Dermis microvascular lymphatic vessel endothelial cell (primary cell): Measurements from ENCODE around the gene AFAP1L1. TPM values are rescaled to one million over a fixed set of nuclear protein-coding genes. Genes with fewer than 3 reads are reported as not detected.
A peak's percentile ranks its signal among the peaks of the same experiment; 100 is the strongest.

Experiments
- DNase-seq, 2 donors: peaks; one replicate each; pipeline versions ENCODE4 v3.0.0 to v3.0.0-alpha.2; 2010; ENCODE audit warnings: low read depth in 2 of 2
- total RNA-seq: library from RNA; depleted of rRNA; stranded (reverse); fragments of >200 nt; gene quantifications from 2 replicates; pipeline ENCODE4 v1.2.1, GENCODE V29; 2014

AFAP1L1 gene
- total RNA-seq, 1 donor from 2014 or later, result 144 TPM

DNA sequence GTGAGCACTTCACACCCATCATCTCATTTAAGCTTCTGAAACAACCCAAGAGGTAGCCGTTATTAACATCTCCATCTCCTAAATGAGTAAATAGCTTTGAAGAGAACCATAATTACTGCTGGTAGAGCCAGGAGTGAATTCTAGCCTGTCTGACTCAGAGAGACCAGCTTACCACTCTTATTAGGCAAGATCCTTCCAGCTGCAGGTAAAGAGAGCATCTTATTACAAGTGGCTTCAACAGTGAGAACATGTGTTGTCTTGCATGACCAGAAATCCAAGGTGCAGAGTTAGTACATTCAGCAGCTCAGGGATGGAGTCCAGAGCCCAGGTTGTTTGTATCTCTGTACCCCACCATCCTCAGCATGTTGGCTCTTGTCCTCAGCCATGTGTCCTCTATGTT, 10.9 kb upstream of the AFAP1L1 start:
- DNase-seq, result no peak

DNA sequence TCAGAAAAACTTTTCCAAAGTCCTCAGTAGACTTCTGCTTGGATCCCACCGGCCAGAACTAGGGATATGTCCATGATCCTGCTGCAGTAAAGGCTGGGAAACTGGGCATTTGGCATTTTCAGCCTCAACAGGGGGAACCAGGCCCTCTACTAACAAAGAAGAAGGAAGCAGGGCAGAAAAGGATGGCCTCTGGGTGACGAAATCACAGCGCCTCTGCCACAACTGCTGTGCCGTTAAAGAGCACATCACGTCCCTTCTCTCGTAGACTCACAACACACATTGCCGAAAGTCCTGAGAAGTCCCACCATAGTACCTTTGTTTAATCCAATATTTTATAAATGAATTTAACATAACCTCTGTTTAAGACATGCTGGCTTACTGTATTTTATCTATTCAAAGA, 10.4 kb upstream of the AFAP1L1 start:
- DNase-seq, result no peak

DNA sequence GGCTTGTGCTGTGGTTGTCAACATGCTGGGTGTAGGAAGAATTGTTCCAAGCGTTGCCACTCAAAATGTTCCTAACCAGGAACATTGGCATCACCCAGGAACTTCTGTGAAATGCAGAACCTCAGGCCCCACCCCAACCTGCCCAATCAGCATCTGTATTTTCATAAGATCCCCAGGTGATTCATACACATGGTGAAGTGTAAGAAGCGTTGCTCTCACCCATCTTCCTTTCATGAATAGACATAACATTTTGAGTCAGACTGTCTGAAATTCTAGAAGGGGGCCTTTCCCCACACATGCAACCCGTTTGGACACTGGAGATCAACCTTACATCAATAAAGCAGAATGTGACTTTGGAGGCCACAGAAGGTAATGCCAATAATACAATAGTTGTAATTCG, 9.3 kb upstream of the AFAP1L1 start:
- DNase-seq, result no peak

DNA sequence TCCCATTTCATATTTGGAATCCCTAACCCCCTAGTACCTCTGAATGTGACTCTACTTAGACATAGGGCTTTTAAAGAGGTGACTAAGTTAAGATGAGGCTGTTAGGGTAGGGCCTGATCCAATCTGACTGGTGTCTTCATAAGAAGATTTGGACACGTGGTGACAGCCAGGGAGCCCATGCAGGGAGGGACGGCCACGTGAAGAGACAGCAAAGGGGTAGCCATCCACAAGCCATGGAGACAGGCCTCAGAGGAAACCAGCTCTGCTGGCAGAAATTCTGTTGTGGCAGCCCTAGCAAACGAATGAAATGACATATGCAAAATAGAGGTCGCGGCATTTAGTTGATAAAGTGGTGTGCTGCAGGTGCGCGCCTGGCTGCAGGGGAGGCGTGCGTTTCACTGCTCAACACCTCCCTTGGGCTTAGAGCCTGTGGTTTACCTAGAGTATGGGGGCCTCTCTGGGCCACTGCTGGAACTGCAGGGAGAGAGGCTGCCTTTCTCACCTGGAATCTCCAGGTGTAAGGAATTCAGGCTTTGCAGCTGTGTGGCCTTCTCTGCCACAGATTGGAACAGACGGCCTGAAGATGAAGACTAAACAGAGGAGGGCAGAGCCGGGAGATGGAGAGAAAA, 7.1 kb upstream of the AFAP1L1 start:
- DNase-seq, result peak in 1 of 2 donors; percentile 26

DNA sequence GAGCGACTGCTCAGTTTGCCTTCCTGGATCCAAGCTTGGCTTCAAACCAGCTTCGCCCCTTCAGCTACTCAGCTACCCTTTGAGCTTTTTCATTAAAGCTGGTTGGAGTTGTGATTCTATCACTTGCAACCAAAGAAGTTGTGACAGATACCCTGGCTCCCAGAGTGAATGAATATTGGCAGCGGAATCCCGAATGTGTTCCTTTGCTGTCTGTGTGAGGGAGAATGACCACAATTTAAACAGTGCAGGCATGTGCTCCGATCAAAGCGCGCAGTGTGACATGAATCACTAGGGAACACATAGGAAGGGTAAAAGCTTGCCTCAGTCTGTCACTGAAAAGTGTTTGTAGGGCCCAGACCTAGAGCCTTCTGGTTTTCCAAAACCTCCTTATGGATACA, 6.6 kb upstream of the AFAP1L1 start:
- DNase-seq, result no peak

DNA sequence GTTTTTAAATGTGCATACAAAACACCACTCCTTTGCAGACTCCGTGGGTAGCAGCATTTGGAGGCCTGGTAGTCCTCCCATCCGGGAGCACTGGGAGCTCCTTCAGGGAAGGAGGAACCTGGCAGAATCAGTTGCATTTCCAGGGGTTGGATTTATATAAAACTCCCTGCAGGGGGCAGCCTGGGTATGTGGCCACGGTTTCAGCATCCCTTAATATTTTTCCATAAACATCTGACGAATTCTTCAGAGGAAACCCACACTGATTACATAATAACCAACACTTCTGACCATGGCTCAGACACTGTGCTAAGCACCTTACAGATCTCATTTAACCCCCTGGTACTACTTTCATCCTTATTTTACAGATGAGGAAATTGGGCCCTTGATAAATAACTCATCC, 6.1 kb upstream of the AFAP1L1 start:
- DNase-seq, result peak; percentile 50 to 76

DNA sequence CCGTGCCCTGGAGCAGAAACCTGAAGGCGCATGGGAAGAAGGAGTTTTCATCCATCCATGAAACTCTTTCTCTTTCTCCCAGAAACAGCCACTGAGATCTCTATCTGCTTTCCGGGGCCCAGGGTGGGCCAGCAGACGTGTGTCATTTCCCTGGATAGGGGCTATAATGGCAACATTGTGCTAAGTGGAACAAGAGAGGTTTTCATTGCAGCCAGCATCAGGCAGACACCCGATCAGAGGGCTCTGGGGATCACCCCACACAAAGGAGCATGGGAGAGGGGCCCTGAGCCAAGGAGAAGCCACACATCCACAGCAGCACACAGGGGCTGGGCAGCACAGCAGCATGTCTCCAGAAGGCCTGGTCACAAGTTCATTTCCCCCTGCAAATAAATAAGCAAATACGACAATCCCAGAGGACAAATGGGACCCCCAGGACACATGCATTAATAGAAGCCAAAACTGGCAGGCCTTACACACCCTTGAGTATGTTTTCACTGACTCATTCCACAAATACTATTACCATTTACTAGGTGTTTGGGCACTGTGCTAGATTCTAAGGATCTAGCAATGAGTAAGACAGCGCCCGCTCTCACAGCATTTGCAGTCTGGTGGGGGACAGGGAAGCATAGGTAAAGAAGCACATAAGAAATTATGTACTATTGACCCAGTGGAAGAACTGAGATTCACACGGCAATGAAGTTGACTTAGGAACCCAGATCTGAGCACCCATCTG, 4.3 kb upstream of the AFAP1L1 start:
- DNase-seq, result no peak

DNA sequence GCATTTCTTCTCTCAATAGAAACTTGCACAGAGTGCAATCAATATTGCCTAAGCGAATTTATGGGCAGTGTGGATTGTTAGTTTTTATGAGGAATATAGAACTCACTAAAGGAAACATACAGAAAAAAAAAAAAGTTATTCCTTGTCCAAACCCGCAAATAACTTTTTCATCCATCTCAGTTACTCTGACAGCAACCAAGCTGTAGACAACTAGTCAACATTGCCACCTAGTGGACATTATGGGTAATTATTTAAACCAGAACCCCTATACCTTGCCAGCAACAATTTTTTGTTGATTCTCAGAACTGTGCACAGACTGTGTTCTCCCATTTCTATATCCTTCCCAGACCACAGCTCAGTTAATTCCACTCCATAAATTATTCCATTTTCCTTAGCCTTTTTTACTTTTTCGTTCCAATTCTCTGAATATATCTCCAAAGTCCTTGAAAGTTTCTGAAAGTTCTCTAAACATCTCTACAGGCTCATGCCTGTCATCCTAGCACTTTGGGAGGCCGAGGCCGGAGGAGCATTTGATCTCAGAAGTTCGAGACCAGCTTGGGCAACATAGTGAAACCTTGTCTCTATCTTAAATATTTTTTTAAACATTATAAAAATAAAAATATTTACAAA, 2.6 kb upstream of the AFAP1L1 start:
- peak; percentile 51 to 68 for DNase-seq

DNA sequence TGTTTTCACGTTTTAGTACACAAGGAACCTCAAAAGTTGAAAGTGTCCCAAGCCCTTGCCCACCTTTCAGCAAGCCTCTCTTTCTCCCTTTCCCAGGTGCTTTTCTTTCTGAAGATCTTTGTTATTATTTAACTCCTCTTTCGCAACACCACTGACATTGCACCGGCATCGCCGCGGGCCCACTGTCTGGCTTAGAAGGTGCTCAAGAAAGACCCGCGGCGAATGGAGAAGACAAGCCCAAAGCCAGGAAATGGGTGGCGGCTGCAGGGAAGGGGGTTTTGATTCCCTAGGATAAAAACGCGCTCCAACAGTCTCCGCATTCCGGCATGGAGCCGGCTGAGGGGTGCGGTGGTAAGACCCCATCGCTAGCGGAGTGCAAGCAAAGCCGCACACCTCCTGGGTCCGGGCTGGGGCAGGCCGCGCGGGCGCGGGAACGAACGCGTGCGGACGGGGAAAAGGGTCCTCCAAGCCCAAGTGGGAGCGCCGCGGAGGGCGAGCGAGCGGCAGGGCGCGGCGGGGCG, 404 bp upstream of the AFAP1L1 start:
- no peak for DNase-seq

DNA sequence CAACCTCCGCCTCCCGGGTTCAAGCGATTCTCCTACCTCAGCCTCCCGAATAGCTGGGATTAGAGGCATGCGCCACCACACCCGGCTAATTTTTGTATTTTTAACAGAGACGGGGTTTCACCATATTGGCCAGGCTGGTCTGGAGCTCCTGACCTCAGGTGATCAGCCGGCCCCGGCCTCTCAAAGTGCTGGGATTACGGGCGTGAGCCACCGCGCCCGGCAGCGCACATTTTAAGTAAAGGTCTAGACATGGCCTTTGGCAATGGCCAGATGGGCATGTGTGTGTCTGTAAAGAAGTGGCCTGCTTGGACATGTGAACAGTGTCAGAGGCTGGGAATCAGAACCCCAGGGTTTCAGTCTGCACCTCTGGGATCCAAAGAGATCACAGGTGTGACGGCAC, 1.1 kb downstream of the AFAP1L1 start:
- DNase-seq, result peak in 1 of 2 donors; percentile 20

DNA sequence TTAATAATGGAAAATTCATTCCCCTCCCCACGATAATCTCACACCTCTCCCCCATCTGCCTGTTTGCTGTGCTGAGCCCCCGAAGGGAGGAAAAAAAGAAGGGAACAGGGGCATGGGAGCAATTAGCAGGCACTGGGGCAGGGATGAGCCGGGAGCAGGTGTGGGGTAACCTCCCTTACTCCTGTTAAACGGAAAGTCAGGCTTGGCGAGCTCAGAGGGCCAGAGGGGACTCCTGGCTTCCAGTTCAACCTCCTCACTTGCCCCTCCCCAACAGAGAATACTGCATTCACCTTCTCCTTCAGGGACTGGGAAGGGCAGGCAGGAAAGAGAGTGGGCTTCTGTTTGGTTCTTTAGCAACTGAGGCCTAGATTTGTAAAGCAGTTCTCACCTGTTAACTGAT, 1.6 kb downstream of the AFAP1L1 start:
- DNase-seq, result no peak

DNA sequence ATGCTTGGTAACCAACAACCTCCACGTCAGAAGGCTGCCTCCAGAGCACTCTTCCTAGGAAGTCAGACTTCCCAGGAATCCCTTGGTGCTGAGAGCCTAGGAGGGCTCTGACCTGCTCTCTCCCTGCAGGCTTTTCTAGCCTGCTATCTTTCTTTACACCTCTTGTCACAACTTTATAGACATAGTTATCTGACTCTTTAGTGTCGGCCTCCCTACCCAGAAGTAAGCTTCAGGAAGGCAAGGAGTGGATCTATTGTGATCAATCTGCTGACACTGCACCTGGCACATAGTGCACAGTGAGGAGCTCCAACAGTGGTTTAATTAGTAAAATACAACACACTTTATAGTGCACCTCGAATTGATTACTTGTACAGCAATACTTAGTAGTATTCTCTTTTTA, 2.3 kb downstream of the AFAP1L1 start:
- DNase-seq, result peak in 1 of 2 donors; percentile 25

DNA sequence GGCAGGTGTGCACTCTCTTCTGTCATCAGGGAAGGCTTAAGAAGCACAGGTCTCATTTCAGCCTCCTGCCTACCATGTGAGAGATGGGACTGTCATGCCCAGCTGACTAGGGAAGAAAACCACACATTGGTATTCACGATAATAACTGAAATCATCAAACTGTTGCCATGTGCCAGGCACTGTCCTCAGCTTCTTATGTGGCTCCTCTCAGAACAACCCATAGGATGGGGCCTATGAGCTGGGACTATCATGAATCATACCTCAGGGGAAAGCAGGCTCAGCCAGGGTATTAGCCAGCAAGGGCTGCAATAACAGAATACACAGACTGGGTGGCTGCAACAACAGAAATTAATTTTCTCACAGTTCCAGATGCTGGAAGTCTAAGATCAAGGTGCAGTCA, 3.3 kb downstream of the AFAP1L1 start:
- peak in 1 of 2 donors; percentile 26 for DNase-seq

DNA sequence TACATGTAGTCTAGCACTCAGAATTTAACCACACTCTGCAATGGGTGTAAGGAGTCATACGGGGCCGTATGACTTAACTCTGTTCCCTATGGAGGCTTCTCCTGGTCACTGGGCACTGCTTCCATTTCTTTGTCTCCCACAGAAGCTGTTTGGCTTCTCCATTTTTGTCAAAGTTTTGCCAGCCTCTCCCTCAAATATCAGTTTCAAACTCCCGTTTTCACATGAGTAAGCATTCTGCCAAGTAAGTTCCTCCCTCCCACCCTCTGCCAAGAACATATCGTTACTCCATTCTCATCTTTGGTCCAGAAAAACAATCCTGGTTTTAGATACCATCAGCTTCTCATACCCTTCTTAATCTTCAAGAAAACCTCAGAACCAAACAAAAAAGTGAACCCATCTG, 6.1 kb downstream of the AFAP1L1 start:
- no peak for DNase-seq

DNA sequence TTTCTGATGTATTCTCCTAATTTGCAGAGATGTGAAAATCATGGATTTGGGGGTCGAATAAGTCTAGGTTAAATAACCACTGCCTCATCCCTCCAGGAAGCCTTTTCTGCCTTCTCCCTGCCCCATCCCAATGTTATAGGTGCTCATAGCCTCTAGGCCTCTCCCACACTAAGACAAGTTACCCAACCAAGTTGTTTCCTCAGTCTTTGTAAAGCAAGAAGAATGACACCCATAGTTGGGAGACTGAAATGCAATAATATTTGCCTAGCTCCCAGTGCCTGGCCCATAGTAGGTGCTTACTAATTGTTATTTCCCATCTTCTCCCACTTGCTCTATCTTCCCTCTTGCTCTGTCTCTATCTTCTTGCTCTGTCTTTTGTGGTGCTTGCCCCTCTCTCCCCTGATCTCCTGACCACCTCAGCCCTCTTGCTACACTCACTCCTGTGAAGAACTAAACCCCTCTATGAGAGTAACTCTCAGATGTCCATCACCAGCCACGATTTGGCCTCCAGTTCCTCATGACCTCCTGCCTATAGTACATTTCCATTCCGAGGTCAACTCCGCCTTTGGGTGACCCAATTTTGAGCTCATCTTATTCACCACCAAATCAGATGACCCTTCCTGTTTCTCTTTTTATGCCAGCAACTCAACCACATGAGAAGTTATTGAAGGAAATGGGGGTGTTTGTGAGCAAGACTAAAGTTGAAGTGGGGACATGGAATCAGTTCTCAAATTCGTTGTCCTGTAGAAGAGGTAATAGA, 7.0 kb downstream of the AFAP1L1 start:
- no peak for DNase-seq

DNA sequence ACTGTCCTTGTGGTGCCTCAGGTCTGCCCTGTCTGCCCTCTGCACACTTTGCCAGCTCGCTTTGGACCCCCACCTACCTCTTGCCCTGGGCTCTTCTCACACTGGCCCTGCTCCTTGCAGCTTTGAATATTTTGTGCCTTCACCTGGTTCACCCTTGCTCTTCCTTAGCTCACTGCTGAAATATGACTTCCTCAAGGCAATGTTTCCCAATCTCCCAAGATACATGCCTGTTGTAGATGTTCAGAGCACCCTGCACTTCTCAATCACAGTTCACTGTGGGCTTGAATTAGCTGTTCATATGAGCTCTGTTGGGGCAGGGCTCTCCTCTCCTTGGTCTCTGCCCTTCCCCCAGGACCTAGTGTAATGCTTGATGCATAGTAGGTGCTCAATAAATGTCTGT, 8.0 kb downstream of the AFAP1L1 start:
- DNase-seq, result no peak

DNA sequence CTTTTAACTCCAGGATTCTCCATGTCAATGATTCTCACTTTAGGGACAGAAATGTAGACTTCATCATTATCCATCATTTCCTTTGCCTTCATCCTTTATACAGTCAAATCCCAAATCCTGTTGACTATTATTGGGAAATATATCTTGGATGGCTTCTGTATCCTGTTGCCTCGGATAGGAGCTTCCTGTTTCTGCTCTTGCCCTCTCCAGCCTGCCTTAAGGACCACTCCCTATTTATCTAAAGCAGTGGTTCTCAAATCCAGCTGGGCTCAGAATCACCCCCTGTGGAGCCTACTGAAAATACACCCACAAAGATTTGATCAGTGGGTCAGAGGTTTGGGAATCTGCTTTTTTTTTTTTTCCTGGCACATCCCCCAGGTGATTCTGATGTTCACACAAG, 8.5 kb downstream of the AFAP1L1 start:
- peak in 1 of 2 donors; percentile 26 for DNase-seq

DNA sequence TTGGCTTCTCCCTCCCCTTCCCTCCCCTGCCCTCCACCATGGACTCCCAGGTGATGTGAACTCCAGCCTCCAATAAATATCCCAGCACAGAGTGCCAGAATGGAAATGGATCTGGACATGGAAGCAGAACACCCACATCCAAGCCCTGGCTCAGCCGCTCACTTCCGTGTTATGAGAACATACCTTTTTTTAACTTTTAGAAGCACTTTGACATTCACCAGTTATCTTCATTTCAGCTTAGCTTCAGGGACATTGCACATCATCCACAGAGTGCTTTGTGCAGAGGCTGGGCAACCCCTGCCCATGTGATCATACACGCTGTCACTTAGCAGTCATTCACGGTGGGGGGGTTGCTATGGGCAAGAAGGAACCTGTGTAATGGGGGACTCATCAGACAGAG, 9.1 kb downstream of the AFAP1L1 start:
- no peak for DNase-seq

DNA sequence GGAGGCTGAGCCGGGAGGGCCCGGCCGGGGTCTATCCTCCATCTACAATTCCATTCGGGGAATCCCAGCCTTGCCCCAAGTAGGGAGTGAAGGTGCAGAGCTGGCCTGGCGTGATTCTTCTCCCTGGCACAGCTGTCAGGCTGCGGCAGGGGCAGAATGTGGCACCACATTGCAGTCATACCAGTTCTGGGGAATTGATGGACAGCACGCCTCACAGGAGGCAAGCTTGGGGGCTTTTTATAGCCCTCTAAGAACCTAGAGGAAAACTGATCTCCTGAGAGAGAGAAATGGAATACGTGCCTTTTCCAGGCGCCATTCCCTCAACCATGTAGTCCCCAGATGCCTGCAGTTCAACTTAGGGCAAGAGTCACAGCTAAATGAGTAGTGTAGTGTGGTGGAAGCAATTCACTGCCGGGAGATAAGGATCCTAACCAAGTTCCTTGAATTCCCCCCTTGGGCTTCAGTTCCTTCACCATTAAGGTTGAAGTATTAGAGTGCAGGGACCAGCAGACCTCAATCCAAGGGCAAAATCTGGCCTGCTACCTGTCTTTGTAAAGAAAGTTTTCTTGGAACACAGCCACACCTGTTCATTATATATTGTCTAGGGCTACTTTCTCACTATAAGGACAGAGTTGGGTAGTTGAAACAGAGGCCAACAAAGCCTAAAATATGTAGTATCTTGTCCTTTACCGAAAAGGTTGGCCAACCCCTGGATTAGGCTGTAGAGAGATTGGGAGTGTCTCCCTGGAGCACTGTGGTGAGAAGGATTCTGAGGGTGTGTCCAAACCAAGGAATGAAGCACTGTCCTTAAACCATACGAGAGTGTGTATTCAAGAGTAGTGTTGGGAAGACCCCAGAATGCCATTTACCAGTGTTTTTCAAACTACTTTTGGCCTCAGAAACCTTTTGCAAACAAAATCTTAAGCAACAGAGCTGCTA, 10.6 kb downstream of the AFAP1L1 start:
- no peak for DNase-seq

DNA sequence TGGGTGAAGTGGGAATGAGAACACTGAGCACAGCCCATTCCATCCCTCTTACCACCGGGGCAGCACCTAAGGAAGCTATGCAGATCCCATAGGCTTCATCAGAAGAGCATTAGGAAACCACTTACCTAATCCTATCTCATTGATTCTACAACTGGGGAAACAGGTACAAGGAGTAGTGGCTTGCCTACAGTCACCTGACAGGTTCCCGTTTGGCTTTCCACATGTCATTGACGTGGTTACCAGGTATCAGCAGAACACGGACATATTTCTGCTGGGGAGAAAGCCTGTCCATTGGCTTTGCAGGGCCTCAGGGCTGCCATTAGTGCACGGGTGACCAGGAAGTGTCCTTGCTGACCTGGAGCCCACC, 11.3 kb downstream of the AFAP1L1 start:
- no peak for DNase-seq
